ENCODE measurements around the gene CYP1B1. TPM values are rescaled to one million over a fixed set of nuclear protein-coding genes. Genes with fewer than 3 reads are reported as not detected.

The CYP1B1 gene
- total and polyA plus RNA-seq, 2 donors (not counting 1 experiment from before 2014, with no cell fraction given): 43.2 to 94.1 TPM

DNA sequence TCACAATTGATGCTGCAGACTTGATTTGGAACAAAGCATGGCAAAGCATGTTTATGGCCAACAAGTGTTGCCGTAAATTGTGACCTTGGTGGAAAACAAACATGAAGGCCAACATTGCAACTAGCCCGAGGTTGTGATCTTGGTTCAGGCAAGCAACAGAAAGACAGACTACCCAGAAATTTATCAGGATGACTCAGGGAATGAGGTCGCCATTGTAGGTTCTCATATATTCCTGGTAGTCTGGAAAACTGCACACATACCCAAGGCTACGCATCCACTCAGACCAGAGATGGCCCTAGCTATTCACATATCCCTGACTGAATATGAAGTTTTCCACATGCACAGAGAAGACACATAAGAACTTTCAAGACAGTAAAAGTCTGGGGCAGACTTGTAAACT lies 30.1 kb downstream of the CYP1B1 start:
- peak in 1 of 2 donors; percentile 28 for DNase-seq (ENCODE audit: low read depth in 2 of 2)

DNA sequence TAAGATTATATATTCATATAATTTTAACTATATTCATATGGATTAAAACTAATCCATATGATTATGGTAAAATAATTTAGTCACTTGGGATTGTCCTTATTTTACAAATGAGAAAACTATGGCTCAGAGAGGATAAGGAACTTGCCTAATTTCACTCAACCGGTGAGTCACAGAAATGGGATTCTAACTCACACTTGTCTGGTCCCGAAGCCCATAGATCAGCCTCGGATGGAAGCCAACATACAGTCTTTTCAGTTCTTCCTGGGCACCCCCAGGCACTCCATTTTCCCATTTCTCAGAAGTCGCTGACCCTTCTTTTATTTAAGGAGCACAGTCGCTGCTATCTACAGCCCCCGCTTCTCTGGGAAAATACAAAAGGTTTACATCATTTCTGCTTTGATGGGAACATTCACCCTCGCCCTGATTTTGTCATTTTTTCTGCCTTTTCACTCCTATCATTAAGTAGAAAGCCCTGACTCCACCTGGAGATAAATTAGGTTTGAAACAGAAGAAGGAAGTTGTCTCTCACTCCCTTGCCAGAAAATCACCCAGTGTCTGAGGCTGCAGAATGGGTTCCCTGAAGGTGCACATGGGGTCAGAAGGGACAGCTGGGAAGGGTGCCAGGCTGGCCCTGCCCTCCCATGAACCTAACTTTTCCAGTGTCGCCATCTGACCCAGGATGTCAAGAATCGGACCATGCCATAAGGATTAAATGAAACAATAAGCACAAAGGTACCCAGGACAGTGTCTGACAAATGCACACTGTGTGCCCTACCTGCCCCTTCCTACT lies 36.6 kb downstream of the CYP1B1 start:
- no peak overlapping the region for H3K27ac ChIP-seq (ENCODE audit: insufficient read depth, low read length)
- no peak overlapping the region for H3K9ac ChIP-seq (ENCODE audit: insufficient read depth, low read length)
- H3K9me3 ChIP-seq (ENCODE audit: control insufficient read depth, insufficient read depth, low read depth, low read length): no peaks in the 10 kb centered on the region
- H3K4me1 ChIP-seq (ENCODE audit: control insufficient read depth, extremely low read depth, insufficient read depth, low read length): peaks cover 5% of the 10 kb centered on the region
- H2AFZ ChIP-seq (ENCODE audit: low read length): no peak overlapping the region
- H3K79me2 ChIP-seq (ENCODE audit: control insufficient read depth, insufficient read depth, low read length): no peaks in the 10 kb centered on the region
- DNase-seq (ENCODE audit: low read depth in 2 of 2): peak; percentile 54 to 75
- H3K36me3 ChIP-seq (ENCODE audit: control insufficient read depth, insufficient read depth, low read length): no peaks in the 10 kb centered on the region
- H3K4me3 ChIP-seq (replicated peaks in 1 of 4; ENCODE audit: control extremely low read depth in 1 of 4, insufficient read depth in 1 of 4, low read depth in 3 of 4, low read length in 4 of 4): no peak overlapping the region
- no peaks in the 10 kb centered on the region for H3K27me3 ChIP-seq (ENCODE audit: control insufficient read depth, insufficient read depth, low read length)
- H3K4me2 ChIP-seq (ENCODE audit: extremely low read depth, insufficient read depth, low read length): no peak overlapping the region
- no peaks in the 10 kb centered on the region for H4K20me1 ChIP-seq (ENCODE audit: control insufficient read depth, extremely low read depth, insufficient read depth, low read length)
- TF ChIP-seq, protein P1, sequence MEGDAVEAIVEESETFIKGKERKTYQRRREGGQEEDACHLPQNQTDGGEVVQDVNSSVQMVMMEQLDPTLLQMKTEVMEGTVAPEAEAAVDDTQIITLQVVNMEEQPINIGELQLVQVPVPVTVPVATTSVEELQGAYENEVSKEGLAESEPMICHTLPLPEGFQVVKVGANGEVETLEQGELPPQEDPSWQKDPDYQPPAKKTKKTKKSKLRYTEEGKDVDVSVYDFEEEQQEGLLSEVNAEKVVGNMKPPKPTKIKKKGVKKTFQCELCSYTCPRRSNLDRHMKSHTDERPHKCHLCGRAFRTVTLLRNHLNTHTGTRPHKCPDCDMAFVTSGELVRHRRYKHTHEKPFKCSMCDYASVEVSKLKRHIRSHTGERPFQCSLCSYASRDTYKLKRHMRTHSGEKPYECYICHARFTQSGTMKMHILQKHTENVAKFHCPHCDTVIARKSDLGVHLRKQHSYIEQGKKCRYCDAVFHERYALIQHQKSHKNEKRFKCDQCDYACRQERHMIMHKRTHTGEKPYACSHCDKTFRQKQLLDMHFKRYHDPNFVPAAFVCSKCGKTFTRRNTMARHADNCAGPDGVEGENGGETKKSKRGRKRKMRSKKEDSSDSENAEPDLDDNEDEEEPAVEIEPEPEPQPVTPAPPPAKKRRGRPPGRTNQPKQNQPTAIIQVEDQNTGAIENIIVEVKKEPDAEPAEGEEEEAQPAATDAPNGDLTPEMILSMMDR (conservative IDR thresholded peaks at IDR 0.05 in 1 of 2, IDR thresholded peaks at IDR 0.05 in 1 of 2; ENCODE audit: low read depth in 1 of 2, low read length in 2 of 2): no peak
- no peak for TF ChIP-seq EZH2 (IDR thresholded peaks at IDR 0.05; ENCODE audit: low read length, missing control alignments)

More for the DNA sequence above, 30.1 kb downstream of the CYP1B1 start:
- H4K20me1 ChIP-seq (ENCODE audit: control insufficient read depth, extremely low read depth, insufficient read depth, low read length): no peaks in the 10 kb centered on the region
- H3K36me3 ChIP-seq (ENCODE audit: control insufficient read depth, insufficient read depth, low read length): no peaks in the 10 kb centered on the region
- no peak overlapping the region for H3K4me2 ChIP-seq (ENCODE audit: extremely low read depth, insufficient read depth, low read length)
- TF ChIP-seq, protein P1 (conservative IDR thresholded peaks at IDR 0.05 in 1 of 2, IDR thresholded peaks at IDR 0.05 in 1 of 2; ENCODE audit: low read depth in 1 of 2, low read length in 2 of 2): no peak
- no peak for TF ChIP-seq EZH2 (IDR thresholded peaks at IDR 0.05; ENCODE audit: low read length, missing control alignments)
- H3K79me2 ChIP-seq (ENCODE audit: control insufficient read depth, insufficient read depth, low read length): no peaks in the 10 kb centered on the region
- no peaks in the 10 kb centered on the region for H3K27me3 ChIP-seq (ENCODE audit: control insufficient read depth, insufficient read depth, low read length)
- H3K27ac ChIP-seq (ENCODE audit: insufficient read depth, low read length): no peak overlapping the region
- no peaks in the 10 kb centered on the region for H3K4me1 ChIP-seq (ENCODE audit: control insufficient read depth, extremely low read depth, insufficient read depth, low read length)
- H3K9ac ChIP-seq (ENCODE audit: insufficient read depth, low read length): no peak overlapping the region
- no peak overlapping the region for H3K4me3 ChIP-seq (replicated peaks in 1 of 4; ENCODE audit: control extremely low read depth in 1 of 4, insufficient read depth in 1 of 4, low read depth in 3 of 4, low read length in 4 of 4)
- no peaks in the 10 kb centered on the region for H3K9me3 ChIP-seq (ENCODE audit: control insufficient read depth, insufficient read depth, low read depth, low read length)
- no peak overlapping the region for H2AFZ ChIP-seq (ENCODE audit: low read length)

DNA sequence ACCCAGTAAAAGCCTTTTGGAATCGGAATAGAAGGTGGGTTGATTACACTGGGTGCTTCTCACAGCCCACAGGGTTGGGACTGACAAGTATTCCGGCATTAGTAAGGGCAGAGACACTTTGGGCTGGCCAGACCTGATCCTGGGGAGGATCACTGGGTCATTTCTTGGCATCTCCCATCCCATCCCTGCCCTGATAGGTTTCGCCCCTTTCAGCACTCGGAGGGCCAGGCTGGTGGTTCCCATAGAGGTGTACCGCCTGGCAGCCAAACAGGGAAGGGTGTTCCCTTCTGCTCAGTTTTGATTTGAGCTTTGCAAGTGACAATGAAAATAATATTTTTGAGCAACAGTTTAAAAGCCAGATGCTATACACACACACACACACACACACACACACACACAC lies 37.3 kb downstream of the CYP1B1 start:
- Histone ChIP-seq H3K79me2 (ENCODE audit: control insufficient read depth, insufficient read depth, low read length) (no peaks in the 10 kb centered on the region), H3K27ac (ENCODE audit: insufficient read depth, low read length) (no peak overlapping the region), H3K4me1 (ENCODE audit: control insufficient read depth, extremely low read depth, insufficient read depth, low read length) (peaks cover 5% of the 10 kb centered on the region), H3K27me3 (ENCODE audit: control insufficient read depth, insufficient read depth, low read length) (no peaks in the 10 kb centered on the region), H3K4me3 (replicated peaks in 1 of 4; ENCODE audit: control extremely low read depth in 1 of 4, insufficient read depth in 1 of 4, low read depth in 3 of 4, low read length in 4 of 4) (peak overlapping the region in 1 of 4 experiments; percentile 50), H3K9me3 (ENCODE audit: control insufficient read depth, insufficient read depth, low read depth, low read length) (no peaks in the 10 kb centered on the region), H3K36me3 (ENCODE audit: control insufficient read depth, insufficient read depth, low read length) (no peaks in the 10 kb centered on the region), H2AFZ (ENCODE audit: low read length) (peak overlapping the region; percentile 72), H3K9ac (ENCODE audit: insufficient read depth, low read length) (no peak overlapping the region), H3K4me2 (ENCODE audit: extremely low read depth, insufficient read depth, low read length) (peak overlapping the region; percentile 79), H4K20me1 (ENCODE audit: control insufficient read depth, extremely low read depth, insufficient read depth, low read length) (no peaks in the 10 kb centered on the region)
- TF ChIP-seq, protein P1 (conservative IDR thresholded peaks at IDR 0.05 in 1 of 2, IDR thresholded peaks at IDR 0.05 in 1 of 2; ENCODE audit: low read depth in 1 of 2, low read length in 2 of 2): no peak
- no peak for DNase-seq (ENCODE audit: low read depth in 2 of 2)
